Loucy (cell line): ENCODE measurements around the gene ITGB1BP1.

Experiments
- EZH2phosphoT487 ChIP-seq: fragments of 200-600 bp; IDR thresholded peaks from 2 replicates; pipeline ENCODE4 v1.6.1; 2018; ENCODE audit warnings: antibody characterized with exemption, mild to moderate bottlenecking, moderate library complexity, borderline replicate concordance
- TF ChIP-seq, protein P1 (sequence below): fragments of 200-600 bp; sonication (generic); conservative IDR thresholded peaks from 2 replicates; pipeline ENCODE4 v1.5.1; 2014; ENCODE audit warnings: mild to moderate bottlenecking, antibody characterized with exemption, low read length

DNA sequence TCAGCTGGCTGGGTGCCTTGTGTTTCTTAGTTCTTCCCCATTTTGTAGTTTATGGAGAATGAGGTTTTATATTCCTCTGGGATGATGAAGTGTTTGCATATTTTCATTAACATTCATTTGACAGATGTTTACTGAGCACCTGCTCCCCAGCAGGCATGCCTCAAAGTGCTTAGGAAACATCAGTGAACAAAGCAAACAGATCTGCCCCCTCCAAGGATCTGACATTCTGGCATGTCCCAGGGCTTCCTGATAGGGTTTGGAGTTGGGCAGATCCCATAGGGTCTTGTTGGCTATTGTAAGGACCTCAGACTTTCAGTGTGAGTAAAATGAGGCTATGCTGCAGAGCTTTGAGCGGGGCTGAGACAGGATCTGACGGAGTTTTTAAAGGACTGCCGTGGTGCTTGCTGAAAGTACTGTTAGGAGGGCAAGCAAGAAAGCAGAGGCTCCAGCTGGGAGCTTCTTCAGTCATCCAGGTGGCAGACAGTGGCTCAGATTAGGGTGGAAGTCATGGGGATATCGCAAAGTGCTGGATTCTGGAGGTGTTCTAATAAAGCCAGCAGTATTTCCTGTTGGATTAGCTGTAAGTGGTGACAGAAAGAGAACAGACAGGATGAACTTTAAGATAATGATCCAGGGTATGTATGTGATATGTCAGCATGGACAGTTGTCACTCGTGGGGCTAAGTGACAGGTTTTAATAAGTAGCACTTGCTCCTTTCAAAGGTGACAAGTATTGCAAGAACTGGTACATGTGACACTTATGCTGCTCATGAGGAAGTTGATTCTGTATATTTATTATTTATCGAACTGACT lies 39.8 kb upstream of the ITGB1BP1 start:
- TF ChIP-seq, protein P1, sequence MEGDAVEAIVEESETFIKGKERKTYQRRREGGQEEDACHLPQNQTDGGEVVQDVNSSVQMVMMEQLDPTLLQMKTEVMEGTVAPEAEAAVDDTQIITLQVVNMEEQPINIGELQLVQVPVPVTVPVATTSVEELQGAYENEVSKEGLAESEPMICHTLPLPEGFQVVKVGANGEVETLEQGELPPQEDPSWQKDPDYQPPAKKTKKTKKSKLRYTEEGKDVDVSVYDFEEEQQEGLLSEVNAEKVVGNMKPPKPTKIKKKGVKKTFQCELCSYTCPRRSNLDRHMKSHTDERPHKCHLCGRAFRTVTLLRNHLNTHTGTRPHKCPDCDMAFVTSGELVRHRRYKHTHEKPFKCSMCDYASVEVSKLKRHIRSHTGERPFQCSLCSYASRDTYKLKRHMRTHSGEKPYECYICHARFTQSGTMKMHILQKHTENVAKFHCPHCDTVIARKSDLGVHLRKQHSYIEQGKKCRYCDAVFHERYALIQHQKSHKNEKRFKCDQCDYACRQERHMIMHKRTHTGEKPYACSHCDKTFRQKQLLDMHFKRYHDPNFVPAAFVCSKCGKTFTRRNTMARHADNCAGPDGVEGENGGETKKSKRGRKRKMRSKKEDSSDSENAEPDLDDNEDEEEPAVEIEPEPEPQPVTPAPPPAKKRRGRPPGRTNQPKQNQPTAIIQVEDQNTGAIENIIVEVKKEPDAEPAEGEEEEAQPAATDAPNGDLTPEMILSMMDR, result no peak
- TF ChIP-seq EZH2phosphoT487, result no peak
